CD14-positive monocyte (primary cell): ENCODE data around the gene FHOD3. TPM values are rescaled to one million over a fixed set of nuclear protein-coding genes. Genes with fewer than 3 reads are reported as not detected.

Experiments used
- DNase-seq, 3 donors: peaks; one replicate each; pipeline ENCODE4 v3.0.0-alpha.2; 2011 to 2022
- H2AFZ ChIP-seq: 2 replicates; pipeline ENCODE4 v1.6.0; 2012; ENCODE audit warnings: mild to moderate bottlenecking, low read depth, low read length, inconsistent platforms; ENCODE audit not compliant: insufficient read depth, poor library complexity, severe bottlenecking
- H3K27ac ChIP-seq, 2 donors: 1 replicate in 1 of 2; 2 replicates in 1 of 2; pipeline ENCODE4 v1.5.1; 2012 to 2013; ENCODE audit warnings: low read length in 2 of 2, control low read depth in 1 of 2, inconsistent platforms in 1 of 2, low read depth in 1 of 2, mild to moderate bottlenecking in 1 of 2
- H3K27me3 ChIP-seq, 2 donors: one replicate each; pipeline versions ENCODE4 v1.6.0 to v1.6.1; 2011 to 2013; ENCODE audit warnings: low read length in 2 of 2; ENCODE audit not compliant: control insufficient read depth in 2 of 2, insufficient read depth in 2 of 2
- H3K36me3 ChIP-seq, 2 donors: replicated peaks in 1 of 2; 1 replicate in 1 of 2; 2 replicates in 1 of 2; pipeline versions ENCODE4 v1.5.1 to v1.6.1; 2012 to 2013; ENCODE audit warnings: low read length in 2 of 2, control low read depth in 1 of 2, inconsistent platforms in 1 of 2, mild to moderate bottlenecking in 1 of 2; ENCODE audit not compliant: insufficient read depth in 2 of 2, control insufficient read depth in 1 of 2
- H3K4me1 ChIP-seq, 2 donors: 1 replicate in 1 of 2; 2 replicates in 1 of 2; pipeline versions ENCODE4 v1.5.1 to v1.6.1; 2012 to 2013; ENCODE audit warnings: low read length in 2 of 2, control low read depth in 1 of 2, inconsistent platforms in 1 of 2, mild to moderate bottlenecking in 1 of 2, moderate library complexity in 1 of 2; ENCODE audit not compliant: insufficient read depth in 2 of 2, control insufficient read depth in 1 of 2
- H3K4me2 ChIP-seq: replicated peaks from 2 replicates; pipeline ENCODE3; 2012; ENCODE audit warnings: low read length, moderate library complexity, mild to moderate bottlenecking; ENCODE audit not compliant: poor library complexity, severe bottlenecking; ENCODE audit errors: extremely low read depth
- H3K4me3 ChIP-seq, 3 experiments: fragments of 200-600 bp in 1 of 3; sonication (generic) in 1 of 3; replicated peaks in 1 of 3; 1 replicate in 2 of 3; 2 replicates in 1 of 3; pipeline ENCODE4 v1.5.1; 2011 to 2013; ENCODE audit warnings: low read length in 3 of 3, mild to moderate bottlenecking in 3 of 3, control low read depth in 2 of 3, low read depth in 2 of 3, inconsistent platforms in 1 of 3, moderate library complexity in 1 of 3
- H3K79me2 ChIP-seq: 2 replicates; pipeline ENCODE4 v1.6.0; 2012; ENCODE audit warnings: mild to moderate bottlenecking, control low read depth, inconsistent platforms, low read length, moderate library complexity; ENCODE audit not compliant: insufficient read depth
- H3K9ac ChIP-seq: 2 replicates; pipeline ENCODE4 v1.6.0; 2017; ENCODE audit warnings: low read length, mild to moderate bottlenecking; ENCODE audit not compliant: insufficient read depth, poor library complexity, severe bottlenecking
- H3K9me3 ChIP-seq, 2 donors: replicated peaks in 1 of 2; 1 replicate in 1 of 2; 2 replicates in 1 of 2; pipeline versions ENCODE4 v1.5.1 to v1.6.1; 2012 to 2013; ENCODE audit warnings: low read length in 2 of 2, control low read depth in 1 of 2; ENCODE audit not compliant: control insufficient read depth in 1 of 2, insufficient read depth in 1 of 2
- H4K20me1 ChIP-seq: 2 replicates; pipeline ENCODE4 v1.6.0; 2012; ENCODE audit warnings: mild to moderate bottlenecking, low read length, control low read depth, moderate library complexity; ENCODE audit not compliant: insufficient read depth
- H3K27ac Mint-ChIP-seq, 7 donors: one replicate each; pipeline ENCODE4 v1.8.0; 2020; ENCODE audit warnings: mild to moderate bottlenecking in 7 of 7, mixed read lengths in 7 of 7, moderate library complexity in 6 of 7, inconsistent platforms in 2 of 7
- H3K27me3 Mint-ChIP-seq, 3 donors: one replicate each; pipeline ENCODE4 v1.8.0; 2021 to 2022; ENCODE audit warnings: low read depth in 3 of 3, mild to moderate bottlenecking in 3 of 3, mixed read lengths in 3 of 3, moderate library complexity in 3 of 3, inconsistent platforms in 1 of 3
- H3K36me3 Mint-ChIP-seq, 2 donors: one replicate each; pipeline ENCODE4 v1.8.0; 2020; ENCODE audit warnings: mixed read lengths in 2 of 2, inconsistent platforms in 1 of 2, mild to moderate bottlenecking in 1 of 2
- H3K4me1 Mint-ChIP-seq: one replicate; pipeline ENCODE4 v1.8.0; 2020; ENCODE audit warnings: mild to moderate bottlenecking, mixed read lengths
- H3K4me3 Mint-ChIP-seq, 2 donors: one replicate each; pipeline ENCODE4 v1.8.0; 2020; ENCODE audit warnings: mild to moderate bottlenecking in 2 of 2, mixed read lengths in 2 of 2, moderate library complexity in 1 of 2
- H3K9me3 Mint-ChIP-seq, 7 donors: one replicate each; pipeline ENCODE4 v1.8.0; 2020 to 2022; ENCODE audit warnings: mixed read lengths in 7 of 7, mild to moderate bottlenecking in 6 of 7, moderate library complexity in 6 of 7, inconsistent platforms in 2 of 7
- WGBS: methylation state at CpG from one replicate; pipeline ENCODE4 v1.1.5; 2013; ENCODE audit warnings: missing lambda C conversion rate; ENCODE audit not compliant: insufficient coverage; 5-methylcytosine and 5-hydroxymethylcytosine counted together
- intact Hi-C, 2 donors: fragments of 100-400 bp; cut with micrococcal nuclease; formaldehyde crosslinking; loops; one replicate each; pipeline versions ENCODE4 v1.15.0 to v1.15.1; 2023
- polyA plus RNA-seq, 3 donors: library from polyadenylated mRNA; depleted of rRNA in 1 of 3; unstranded in 2 of 3; stranded (reverse) in 1 of 3; fragments of 300-500 nt in 2 of 3; fragments of >200 nt in 1 of 3; fragmentation: Illumina TruSeq in 2 of 3; gene quantifications; 1 replicate in 2 of 3; 2 replicates in 1 of 3; pipeline ENCODE4 v1.2.3, GENCODE V29; 2012 to 2021
- TF ChIP-seq, protein P1 (sequence below): fragments of 200-600 bp; IDR thresholded peaks from one replicate; pipeline ENCODE4 v1.8.0; 2022; ENCODE audit warnings: antibody characterized with exemption, mild to moderate bottlenecking

Gene FHOD3
- polyA plus RNA-seq, 3 donors = not detected

- Mint-ChIP-seq H3K27ac (no peak overlapping the region), H3K27me3 (peaks cover 0 to 2% (median 1%) of the 10 kb centered on the region in 3 donors), H3K9me3 (peaks cover 0 to 28% (median 8%) of the 10 kb centered on the region in 7 donors), H3K4me1 (no peaks in the 10 kb centered on the region), H3K36me3 (no peaks in the 10 kb centered on the region), H3K4me3 (no peak overlapping the region)
- intact Hi-C loops = no loop called here
- no peaks in the 10 kb centered on the region for H4K20me1 ChIP-seq
- H3K9ac ChIP-seq = no peak overlapping the region
- WGBS = 84% methylated on average over 2 of the region's 4 CpGs
- no peaks in the 10 kb centered on the region for H3K36me3 ChIP-seq
- TF ChIP-seq, protein P1, sequence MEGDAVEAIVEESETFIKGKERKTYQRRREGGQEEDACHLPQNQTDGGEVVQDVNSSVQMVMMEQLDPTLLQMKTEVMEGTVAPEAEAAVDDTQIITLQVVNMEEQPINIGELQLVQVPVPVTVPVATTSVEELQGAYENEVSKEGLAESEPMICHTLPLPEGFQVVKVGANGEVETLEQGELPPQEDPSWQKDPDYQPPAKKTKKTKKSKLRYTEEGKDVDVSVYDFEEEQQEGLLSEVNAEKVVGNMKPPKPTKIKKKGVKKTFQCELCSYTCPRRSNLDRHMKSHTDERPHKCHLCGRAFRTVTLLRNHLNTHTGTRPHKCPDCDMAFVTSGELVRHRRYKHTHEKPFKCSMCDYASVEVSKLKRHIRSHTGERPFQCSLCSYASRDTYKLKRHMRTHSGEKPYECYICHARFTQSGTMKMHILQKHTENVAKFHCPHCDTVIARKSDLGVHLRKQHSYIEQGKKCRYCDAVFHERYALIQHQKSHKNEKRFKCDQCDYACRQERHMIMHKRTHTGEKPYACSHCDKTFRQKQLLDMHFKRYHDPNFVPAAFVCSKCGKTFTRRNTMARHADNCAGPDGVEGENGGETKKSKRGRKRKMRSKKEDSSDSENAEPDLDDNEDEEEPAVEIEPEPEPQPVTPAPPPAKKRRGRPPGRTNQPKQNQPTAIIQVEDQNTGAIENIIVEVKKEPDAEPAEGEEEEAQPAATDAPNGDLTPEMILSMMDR = no peak
- H3K4me2 ChIP-seq = no peak overlapping the region
- peaks cover 0 to 14% of the 10 kb centered on the region in 2 donors for H3K9me3 ChIP-seq
- H3K27me3 ChIP-seq = no peaks in the 10 kb centered on the region
- no peak for DNase-seq
- H2AFZ ChIP-seq = no peak overlapping the region
- no peaks in the 10 kb centered on the region for H3K79me2 ChIP-seq
- H3K27ac ChIP-seq = no peak overlapping the region
- no peak overlapping the region for H3K4me3 ChIP-seq
- no peaks in the 10 kb centered on the region for H3K4me1 ChIP-seq
Measured at GRCh38 chr18:36629836-36630235, 332.3 kb downstream of the FHOD3 start.

GRCh38 chr18:36630917-36631316 lies 333.4 kb downstream of the FHOD3 start:
- no peaks in the 10 kb centered on the region for H3K4me1 ChIP-seq
- TF ChIP-seq, protein P1 = no peak
- Mint-ChIP-seq H3K36me3 (no peaks in the 10 kb centered on the region), H3K27ac (no peak overlapping the region), H3K4me3 (no peak overlapping the region), H3K9me3 (peaks cover 0 to 22% (median 2%) of the 10 kb centered on the region in 7 donors), H3K4me1 (no peaks in the 10 kb centered on the region), H3K27me3 (peaks cover 0 to 2% (median 1%) of the 10 kb centered on the region in 3 donors)
- DNase-seq = no peak
- H3K9me3 ChIP-seq = peaks cover 0 to 5% of the 10 kb centered on the region in 2 donors
- intact Hi-C loops = no loop called here
- H3K4me3 ChIP-seq = no peak overlapping the region
- H3K4me2 ChIP-seq = no peak overlapping the region
- H3K79me2 ChIP-seq = no peaks in the 10 kb centered on the region
- H3K36me3 ChIP-seq = no peaks in the 10 kb centered on the region
- H3K27ac ChIP-seq = no peak overlapping the region
- no peak overlapping the region for H2AFZ ChIP-seq
- H4K20me1 ChIP-seq = no peaks in the 10 kb centered on the region
- WGBS = no CpG with 5 or more reads among the region's 2 CpGs
- no peaks in the 10 kb centered on the region for H3K27me3 ChIP-seq
- H3K9ac ChIP-seq = no peak overlapping the region
